ENCODE data around the gene GID8. TPM values are rescaled to one million over a fixed set of nuclear protein-coding genes. Genes with fewer than 3 reads are reported as not detected.

The GID8 gene
- total and polyA plus RNA-seq, 11 donors, result 6.2 to 22.2 (median 15.9) TPM

- no peak for DNase-seq
- Histone ChIP-seq H3K27me3 (peaks cover 0 to 60% (median 5%) of the 10 kb centered on the region in 9 donors), H3K4me1 (peaks cover 0 to 4% (median 0%) of the 10 kb centered on the region in 12 donors), H3K36me3 (no peaks in the 10 kb centered on the region), H3K27ac (no peak overlapping the region), H3K4me3 (no peak overlapping the region), H3K9me3 (no peaks in the 10 kb centered on the region)
- intact Hi-C loops (cut with DNase I), result loop anchor here in 1 of 10 donors (10.0 kb wide), 1 partner anchor 327 kb away; no protein-coding TSS in a partner anchor
- WGBS, 4 donors, result 68 to 92% (median 71%) methylated on average over 6 to 13 of the region's 13 CpGs
- ATAC-seq, result no peak
- TF ChIP-seq POLR2A (IDR thresholded peaks at IDR 0.05) (no peak), CTCF (IDR thresholded peaks at IDR 0.05) (no peak)
These were observed 53.4 kb downstream of the GID8 start for GRCh38 chr20:62991196-62991807.

GRCh38 chr20:62991863-62992262 is 53.9 kb downstream of the GID8 start:
- TF ChIP-seq POLR2A (IDR thresholded peaks at IDR 0.05), result no peak
- TF ChIP-seq CTCF (IDR thresholded peaks at IDR 0.05), result no peak
- H3K4me1 ChIP-seq, result peaks cover 0 to 2% (median 0%) of the 10 kb centered on the region in 12 donors
- H3K27me3 ChIP-seq, result peaks cover 0 to 63% (median 6%) of the 10 kb centered on the region in 9 donors
- no peaks in the 10 kb centered on the region for H3K36me3 ChIP-seq
- no peak overlapping the region for H3K4me3 ChIP-seq
- WGBS, 4 donors, result 68 to 82% (median 76%) methylated on average over 6 of the region's 6 CpGs
- H3K9me3 ChIP-seq, result no peaks in the 10 kb centered on the region
- DNase-seq (no peak), ATAC-seq (no peak)
- intact Hi-C loops (cut with DNase I), result loop anchor here in 1 of 10 donors (10.0 kb wide), 1 partner anchor 327 kb away; no protein-coding TSS in a partner anchor
- no peak overlapping the region for H3K27ac ChIP-seq

DNA sequence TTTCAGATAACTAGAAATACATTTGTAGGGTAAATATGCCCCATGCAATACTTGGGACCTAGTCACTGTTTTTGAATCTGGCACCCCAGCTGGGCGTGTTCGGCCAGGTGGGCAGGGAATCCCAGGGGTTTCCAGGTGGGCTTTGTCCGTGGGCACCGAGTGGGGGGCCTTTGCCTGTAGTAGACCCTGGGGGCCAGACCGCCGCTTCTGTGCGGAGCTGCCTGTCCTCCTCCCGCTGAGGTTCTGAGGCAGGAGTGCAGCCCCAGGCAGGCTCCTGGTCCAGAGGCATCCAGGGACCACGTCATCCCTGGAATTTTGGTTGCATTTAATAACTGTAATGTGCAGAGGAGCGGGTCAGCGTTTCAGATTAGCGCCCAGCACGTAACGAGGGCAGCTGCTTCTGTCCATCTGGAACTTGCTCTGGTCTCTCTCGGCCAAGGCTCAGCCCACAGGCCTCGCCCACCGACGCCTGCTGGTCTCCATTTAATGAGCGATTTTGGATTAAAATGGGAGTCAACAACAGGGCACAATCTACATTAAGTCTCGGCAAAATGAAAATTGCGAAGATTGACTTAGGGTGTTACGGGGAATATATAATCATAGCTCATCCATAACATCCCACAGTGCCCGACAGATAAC is 56.0 kb downstream of the GID8 start:
- WGBS, 4 donors, result 87 to 92% (median 90%) methylated on average over 23 of the region's 23 CpGs
- Histone ChIP-seq H3K36me3 (no peaks in the 10 kb centered on the region), H3K4me3 (no peak overlapping the region), H3K27me3 (peaks cover 0 to 69% (median 11%) of the 10 kb centered on the region in 9 donors), H3K9me3 (no peaks in the 10 kb centered on the region), H3K27ac (no peak overlapping the region), H3K4me1 (no peaks in the 10 kb centered on the region)
- intact Hi-C loops (cut with DNase I), result loop anchor here in 1 of 10 donors (10.0 kb wide), 1 partner anchor 329 kb away; no protein-coding TSS in a partner anchor
- DNase-seq (no peak), ATAC-seq (no peak)
- TF ChIP-seq POLR2A (IDR thresholded peaks at IDR 0.05) (no peak), CTCF (IDR thresholded peaks at IDR 0.05) (no peak)

DNA sequence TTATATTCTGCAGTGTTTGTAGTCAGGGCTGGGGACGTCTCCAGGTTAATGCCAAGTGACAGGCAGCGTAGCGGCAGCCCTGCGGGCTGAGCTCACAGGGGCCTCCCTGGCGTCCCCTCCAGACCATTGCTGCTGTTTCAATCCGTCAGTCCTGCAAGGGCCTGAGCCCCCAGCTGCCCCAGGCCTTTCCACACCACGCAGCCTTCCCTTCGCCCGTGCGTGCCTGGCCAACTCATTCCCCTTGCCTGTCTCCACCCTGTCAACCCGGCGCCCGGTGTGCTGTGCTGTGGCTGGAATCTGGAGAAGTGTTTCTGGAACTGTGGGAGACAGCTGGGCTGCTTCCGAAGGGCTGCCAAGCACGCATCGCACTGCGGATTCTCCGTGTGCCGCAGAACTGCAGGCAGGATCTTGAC is 56.9 kb downstream of the GID8 start:
- no peak overlapping the region for H3K27ac ChIP-seq
- ATAC-seq (no peak), DNase-seq (peak in 1 of 5 donors; percentile 49)
- TF ChIP-seq CTCF (IDR thresholded peaks at IDR 0.05), result no peak
- no peak for TF ChIP-seq POLR2A (IDR thresholded peaks at IDR 0.05)
- no peaks in the 10 kb centered on the region for H3K36me3 ChIP-seq
- H3K27me3 ChIP-seq, result peaks cover 4 to 76% (median 16%) of the 10 kb centered on the region in 9 donors
- intact Hi-C loops (cut with DNase I), result loop anchor here in 1 of 10 donors (10.0 kb wide), 1 partner anchor 330 kb away; no protein-coding TSS in a partner anchor
- 61 to 82% (median 70%) methylated on average over 13 to 19 of the region's 19 CpGs for WGBS, 4 donors
- H3K9me3 ChIP-seq, result no peaks in the 10 kb centered on the region
- H3K4me1 ChIP-seq, result no peaks in the 10 kb centered on the region
- no peak overlapping the region for H3K4me3 ChIP-seq
